HCT116 (cell line): ENCODE measurements around the gene RNPEPL1. TPM values are rescaled to one million over a fixed set of nuclear protein-coding genes. Genes with fewer than 3 reads are reported as not detected.

Experiments
- ATAC-seq: fragments of 200-7000 bp; cut with Tn5 transposase; 2 replicates; pipeline ENCODE4 v1.9.1; 2020; ENCODE audit warnings: mild to moderate bottlenecking, moderate library complexity
- BruUV-seq: library from RNA; stranded (reverse); fragments of 400-500 nt; replicated peaks from 2 replicates; lab custom pipeline; 2021; lab: Mats Ljungman, UMichigan
- CTCF ChIA-PET: fragments of 300-600 bp; sonication (Branson Sonifier 250); formaldehyde crosslinking; loops from one replicate; lab custom pipeline; 2021; ENCODE audit warnings: antibody characterized with exemption; lab: Charles Lee
- POLR2A ChIA-PET: fragments of 300-600, 350-600 bp; sonication (Branson Sonifier 250); formaldehyde crosslinking; loops from one replicate; lab custom pipeline; 2021; ENCODE audit warnings: antibody characterized with exemption; lab: Charles Lee
- RAD21 ChIA-PET, 2 experiments: fragments of 300-600 bp; sonication (Branson Sonifier 250); formaldehyde crosslinking; loops; one replicate each; lab custom pipeline; 2023; ENCODE audit warnings: low total read pairs in 2 of 2; ENCODE audit not compliant: uncharacterized antibody in 2 of 2, unreplicated experiment in 2 of 2, low non-redundant PET in 1 of 2; lab: Charles Lee
- DNase-seq: peaks from one replicate; pipeline ENCODE4 v3.0.0-alpha.2; 2010; ENCODE audit warnings: low read depth, low spot score
- H2AFZ ChIP-seq: fragments of 200-600 bp; shearing (Covaris generic), sonication (generic); 2 replicates; pipeline ENCODE4 v1.6.1; 2017; ENCODE audit warnings: low read depth, mixed run types, mixed read lengths, antibody characterized with exemption, low read length; ENCODE audit not compliant: poor library complexity, severe bottlenecking
- H3K27ac ChIP-seq: 2 replicates; pipeline ENCODE4 v1.5.1; 2012; ENCODE audit warnings: low read depth, low read length
- H3K27me3 ChIP-seq: fragments of 200-600 bp; sonication (generic); 2 replicates; pipeline ENCODE4 v1.6.1; 2016; ENCODE audit warnings: mixed run types, low read length, mixed read lengths; ENCODE audit not compliant: insufficient read depth
- H3K36me3 ChIP-seq, 2 experiments: fragments of 200-500 bp in 1 of 2; fragments of 200-600 bp in 1 of 2; sonication (Bioruptor generic) in 1 of 2; sonication (generic) in 1 of 2; 2 replicates each; pipeline versions ENCODE4 v1.5.1 to v1.6.1; 2014 to 2016; ENCODE audit warnings: low read length in 2 of 2, inconsistent platforms in 1 of 2, mixed read lengths in 1 of 2, mixed run types in 1 of 2; ENCODE audit not compliant: insufficient read depth in 2 of 2, control insufficient read depth in 1 of 2
- H3K4me1 ChIP-seq, 2 experiments: fragments of 200-600 bp in 1 of 2; sonication (generic) in 1 of 2; 2 replicates each; pipeline versions ENCODE4 v1.5.1 to v1.6.1; 2012 to 2017; ENCODE audit warnings: low read length in 2 of 2, inconsistent platforms in 1 of 2, mild to moderate bottlenecking in 1 of 2, mixed read lengths in 1 of 2, mixed run types in 1 of 2, moderate library complexity in 1 of 2; ENCODE audit not compliant: insufficient read depth in 2 of 2, control insufficient read depth in 1 of 2
- H3K4me2 ChIP-seq: fragments of 200-600 bp; sonication (generic); 2 replicates; pipeline ENCODE4 v1.6.1; 2017; ENCODE audit warnings: mixed run types, low read length, mixed read lengths
- H3K4me3 ChIP-seq, 2 experiments: fragments of 200-600 bp in 1 of 2; sonication (generic) in 1 of 2; replicated peaks in 1 of 2; 2 replicates each; pipeline ENCODE4 v1.5.1; 2011 to 2016; ENCODE audit warnings: low read length in 2 of 2, control low read depth in 1 of 2, low read depth in 1 of 2, mild to moderate bottlenecking in 1 of 2, mixed read lengths in 1 of 2, mixed run types in 1 of 2
- H3K79me2 ChIP-seq: fragments of 200-600 bp; sonication (generic); 2 replicates; pipeline ENCODE4 v1.6.1; 2017; ENCODE audit warnings: mild to moderate bottlenecking, mixed run types, low read length, moderate library complexity, mixed read lengths; ENCODE audit not compliant: insufficient read depth
- H3K9ac ChIP-seq: fragments of 200-600 bp; sonication (generic); 2 replicates; pipeline ENCODE4 v1.6.1; 2016; ENCODE audit warnings: low read length, mixed read lengths
- H3K9me2 ChIP-seq: fragments of 200-600 bp; sonication (generic), shearing (Covaris generic); 2 replicates; pipeline ENCODE4 v1.6.1; 2017; ENCODE audit warnings: mixed run types, mild to moderate bottlenecking, moderate library complexity; ENCODE audit not compliant: insufficient read depth
- H3K9me3 ChIP-seq, 2 experiments: fragments of 200-500 bp in 1 of 2; fragments of 200-600 bp in 1 of 2; sonication (Bioruptor generic) in 1 of 2; sonication (generic) in 1 of 2; 2 replicates each; pipeline ENCODE4 v1.6.1; 2014 to 2017; ENCODE audit warnings: low read length in 2 of 2, mixed read lengths in 2 of 2, inconsistent platforms in 1 of 2, low read depth in 1 of 2, mild to moderate bottlenecking in 1 of 2, mixed run types in 1 of 2, moderate library complexity in 1 of 2; ENCODE audit not compliant: control insufficient read depth in 1 of 2, insufficient read depth in 1 of 2
- H4K20me1 ChIP-seq: fragments of 200-600 bp; sonication (generic), shearing (Covaris generic); 2 replicates; pipeline ENCODE4 v1.6.1; 2017; ENCODE audit warnings: mixed run types, mild to moderate bottlenecking, moderate library complexity; ENCODE audit not compliant: insufficient read depth
- CBX3 ChIP-seq: IDR thresholded peaks from 2 replicates; pipeline ENCODE4 v1.6.1; 2012; ENCODE audit warnings: low read depth
- ELF1 ChIP-seq: IDR thresholded peaks from 2 replicates; pipeline ENCODE4 v1.6.1; 2012; ENCODE audit warnings: low read depth, borderline replicate concordance
- EZH2 ChIP-seq: fragments of 200-600 bp; sonication (generic); IDR thresholded peaks from 2 replicates; pipeline ENCODE4 v1.6.1; 2017; ENCODE audit warnings: antibody characterized with exemption, mixed run types
- JUND ChIP-seq: IDR thresholded peaks from 2 replicates; pipeline ENCODE4 v1.6.1; 2012
- POLR2A ChIP-seq: IDR thresholded peaks from 2 replicates; pipeline ENCODE4 v1.7.0; 2011; ENCODE audit warnings: borderline replicate concordance; ENCODE audit not compliant: insufficient read depth, insufficient read length; ENCODE audit errors: extremely low read depth
- POLR2AphosphoS5 ChIP-seq: IDR thresholded peaks from 2 replicates; pipeline ENCODE4 v1.6.1; 2011; ENCODE audit warnings: mild to moderate bottlenecking, low read depth, low read length, moderate library complexity
- RAD21 ChIP-seq: IDR thresholded peaks from 2 replicates; pipeline ENCODE4 v1.6.1; 2012; ENCODE audit warnings: low read depth, mild to moderate bottlenecking
- REST ChIP-seq: IDR thresholded peaks from 2 replicates; pipeline ENCODE4 v1.6.1; 2012; ENCODE audit warnings: low read depth
- SIN3A ChIP-seq: IDR thresholded peaks from 2 replicates; pipeline ENCODE4 v1.6.1; 2012; ENCODE audit warnings: low read depth
- SP1 ChIP-seq: IDR thresholded peaks from 2 replicates; pipeline ENCODE4 v1.6.1; 2012; ENCODE audit warnings: low read depth
- SRF ChIP-seq: IDR thresholded peaks from 2 replicates; pipeline ENCODE4 v1.6.1; 2012; ENCODE audit warnings: low read depth
- TCF7L2 ChIP-seq: IDR thresholded peaks from 2 replicates; pipeline ENCODE4 v1.7.0; 2011; ENCODE audit warnings: borderline replicate concordance, inconsistent platforms; ENCODE audit not compliant: insufficient read depth, insufficient read length; ENCODE audit errors: extremely low read depth
- ZBTB33 ChIP-seq: IDR thresholded peaks from 2 replicates; pipeline ENCODE4 v1.6.1; 2011; ENCODE audit warnings: mild to moderate bottlenecking, low read length, moderate library complexity; ENCODE audit not compliant: insufficient replicate concordance; ENCODE audit errors: extremely low read depth
- ZNF274 ChIP-seq: fragments of 200-500 bp; sonication (Bioruptor generic); IDR thresholded peaks from 2 replicates; pipeline ENCODE4 v1.6.1; 2014; ENCODE audit warnings: mild to moderate bottlenecking, low read depth, low read length, inconsistent platforms
- intact Hi-C: fragments of 100-400 bp; cut with micrococcal nuclease; formaldehyde crosslinking; loops from 2 replicates; pipeline ENCODE4 v1.10.0; 2022
- total RNA-seq: library from RNA; stranded (reverse); gene quantifications from one replicate; pipeline ENCODE4 v1.2.1, GENCODE V29; 2021; ENCODE audit not compliant: unreplicated experiment

Gene RNPEPL1
- total RNA-seq, 1 experiment from 2014 or later: 49.7 TPM

- TF ChIP-seq ZBTB33 (no peak), POLR2AphosphoS5 (no peak), SIN3A (no peak), JUND (no peak), ZNF274 (no peak)
Observed at GRCh38 chr2:240597054-240597418, 28.8 kb downstream of the RNPEPL1 start (continued).

GRCh38 chr2:240597419-240598181 lies 29.3 kb downstream of the RNPEPL1 start:
- no peak overlapping the region for H3K4me3 ChIP-seq
- H3K36me3 ChIP-seq: no peaks in the 10 kb centered on the region; a peak in 2 of 4 replicates
- ATAC-seq (no peak), DNase-seq (no peak)
- ChIA-PET RAD21 (no interaction called here), POLR2A (no interaction called here), CTCF (no interaction called here)
- H2AFZ ChIP-seq: no peak overlapping the region
- H3K4me1 ChIP-seq: no peaks in the 10 kb centered on the region
- no peak overlapping the region for H3K9ac ChIP-seq
- TF ChIP-seq CBX3 (no peak), EZH2 (no peak), SP1 (no peak), SRF (no peak), RAD21 (no peak), ELF1 (no peak), ZNF274 (no peak), TCF7L2 (no peak), REST (no peak), POLR2A (no peak)
- H3K9me3 ChIP-seq: no peaks in the 10 kb centered on the region
- H3K27ac ChIP-seq: no peak overlapping the region
- intact Hi-C loops: no loop called here
- BruUV-seq: no TSS peak
- H3K4me2 ChIP-seq: no peak overlapping the region
- no peaks in the 10 kb centered on the region for H3K9me2 ChIP-seq
- no peaks in the 10 kb centered on the region for H3K79me2 ChIP-seq
- no peaks in the 10 kb centered on the region for H4K20me1 ChIP-seq
- no peaks in the 10 kb centered on the region for H3K27me3 ChIP-seq
